Measurements from ENCODE around the gene S100A2.

- TF ChIP-seq, protein P1, sequence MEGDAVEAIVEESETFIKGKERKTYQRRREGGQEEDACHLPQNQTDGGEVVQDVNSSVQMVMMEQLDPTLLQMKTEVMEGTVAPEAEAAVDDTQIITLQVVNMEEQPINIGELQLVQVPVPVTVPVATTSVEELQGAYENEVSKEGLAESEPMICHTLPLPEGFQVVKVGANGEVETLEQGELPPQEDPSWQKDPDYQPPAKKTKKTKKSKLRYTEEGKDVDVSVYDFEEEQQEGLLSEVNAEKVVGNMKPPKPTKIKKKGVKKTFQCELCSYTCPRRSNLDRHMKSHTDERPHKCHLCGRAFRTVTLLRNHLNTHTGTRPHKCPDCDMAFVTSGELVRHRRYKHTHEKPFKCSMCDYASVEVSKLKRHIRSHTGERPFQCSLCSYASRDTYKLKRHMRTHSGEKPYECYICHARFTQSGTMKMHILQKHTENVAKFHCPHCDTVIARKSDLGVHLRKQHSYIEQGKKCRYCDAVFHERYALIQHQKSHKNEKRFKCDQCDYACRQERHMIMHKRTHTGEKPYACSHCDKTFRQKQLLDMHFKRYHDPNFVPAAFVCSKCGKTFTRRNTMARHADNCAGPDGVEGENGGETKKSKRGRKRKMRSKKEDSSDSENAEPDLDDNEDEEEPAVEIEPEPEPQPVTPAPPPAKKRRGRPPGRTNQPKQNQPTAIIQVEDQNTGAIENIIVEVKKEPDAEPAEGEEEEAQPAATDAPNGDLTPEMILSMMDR (IDR thresholded peaks at IDR 0.05): no peak
- no peak for TF ChIP-seq POLR2A (IDR thresholded peaks at IDR 0.05)
These were observed 42.5 kb upstream of the S100A2 start for GRCh38 chr1:153608089-153608682.

Data from right lobe of liver (tissue), 4 donors.